Suprapubic skin (tissue), 4 donors: ENCODE measurements around the gene GALNT2. TPM values are rescaled to one million over a fixed set of nuclear protein-coding genes. Genes with fewer than 3 reads are reported as not detected.

Experiments
- DNase-seq, 2 donors: peaks; one replicate each; pipeline ENCODE4 v3.0.0-alpha.2; 2019; ENCODE audit warnings: low spot score in 2 of 2
- H3K27ac ChIP-seq: fragments of 200-600 bp; sonication (generic); one replicate; pipeline ENCODE4 v1.5.1; 2019
- H3K27me3 ChIP-seq: fragments of 200-600 bp; sonication (generic); one replicate; pipeline ENCODE4 v1.5.1; 2019
- H3K36me3 ChIP-seq: fragments of 200-600 bp; sonication (generic); one replicate; pipeline ENCODE4 v1.5.1; 2019
- H3K4me1 ChIP-seq: fragments of 200-600 bp; sonication (generic); one replicate; pipeline ENCODE4 v1.5.1; 2019
- H3K4me3 ChIP-seq: fragments of 200-600 bp; sonication (generic); one replicate; pipeline ENCODE4 v1.5.1; 2019; ENCODE audit warnings: mild to moderate bottlenecking
- H3K9me3 ChIP-seq: fragments of 200-600 bp; sonication (generic); one replicate; pipeline ENCODE4 v1.5.1; 2019
- EP300 ChIP-seq: sonication (generic); formaldehyde crosslinking; IDR thresholded peaks from one replicate; pipeline ENCODE4 v1.6.1; 2017; ENCODE audit warnings: antibody characterized with exemption
- POLR2A ChIP-seq, 2 donors: fragments of 450-650 bp; IDR thresholded peaks; one replicate each; pipeline ENCODE4 v1.6.1; 2017; ENCODE audit warnings: antibody characterized with exemption in 2 of 2, mild to moderate bottlenecking in 2 of 2, moderate library complexity in 2 of 2
- POLR2AphosphoS5 ChIP-seq, 3 donors: sonication (generic); formaldehyde crosslinking; IDR thresholded peaks; one replicate each; pipeline ENCODE4 v1.6.1; 2017; ENCODE audit warnings: antibody characterized with exemption in 3 of 3
- WGBS: methylation state at CpG from one replicate; pipeline ENCODE4 v1.1.5; 2018; 5-methylcytosine and 5-hydroxymethylcytosine counted together
- total RNA-seq, 4 donors: library from RNA; depleted of rRNA; stranded (reverse); fragments of >200 nt; gene quantifications; one replicate each; pipeline ENCODE4 v1.1.0, GENCODE V29; 2016
- TF ChIP-seq, protein P1 (sequence below), 2 donors: fragments of 200-600 bp in 1 of 2; fragments of 450-650 bp in 1 of 2; sonication (generic) in 1 of 2; IDR thresholded peaks; one replicate each; pipeline ENCODE4 v1.5.1; 2016 to 2019; ENCODE audit warnings: antibody characterized with exemption in 2 of 2, mild to moderate bottlenecking in 1 of 2, moderate library complexity in 1 of 2

GALNT2 gene
- total RNA-seq, 4 donors from 2014 or later = 24.1 to 40.2 (median 36.4) TPM

DNA sequence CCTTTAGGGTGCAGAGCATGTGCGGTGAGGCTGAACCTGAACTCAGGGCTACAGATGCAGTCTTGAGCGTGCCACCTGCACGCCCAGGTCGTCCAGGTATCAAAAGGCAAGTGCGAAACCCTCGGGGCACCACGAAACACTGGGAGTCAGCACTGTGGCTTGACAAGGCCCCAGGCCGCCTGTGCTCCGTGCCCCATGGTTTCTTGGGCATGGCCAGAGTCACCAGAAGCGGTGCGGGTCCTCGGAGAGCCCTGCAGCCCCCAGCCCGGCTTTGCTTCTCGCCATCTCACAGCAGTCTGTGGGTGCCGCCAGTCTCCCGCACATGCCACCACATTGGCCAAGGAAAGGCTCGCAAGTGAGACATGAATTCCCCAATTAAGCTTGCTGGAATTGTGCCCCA, 241.8 kb downstream of the GALNT2 start:
- no peaks in the 10 kb centered on the region for H3K9me3 ChIP-seq
- peak in 1 of 2 donors; percentile 48 for DNase-seq
- no peak overlapping the region for H3K4me3 ChIP-seq
- TF ChIP-seq, protein P1, sequence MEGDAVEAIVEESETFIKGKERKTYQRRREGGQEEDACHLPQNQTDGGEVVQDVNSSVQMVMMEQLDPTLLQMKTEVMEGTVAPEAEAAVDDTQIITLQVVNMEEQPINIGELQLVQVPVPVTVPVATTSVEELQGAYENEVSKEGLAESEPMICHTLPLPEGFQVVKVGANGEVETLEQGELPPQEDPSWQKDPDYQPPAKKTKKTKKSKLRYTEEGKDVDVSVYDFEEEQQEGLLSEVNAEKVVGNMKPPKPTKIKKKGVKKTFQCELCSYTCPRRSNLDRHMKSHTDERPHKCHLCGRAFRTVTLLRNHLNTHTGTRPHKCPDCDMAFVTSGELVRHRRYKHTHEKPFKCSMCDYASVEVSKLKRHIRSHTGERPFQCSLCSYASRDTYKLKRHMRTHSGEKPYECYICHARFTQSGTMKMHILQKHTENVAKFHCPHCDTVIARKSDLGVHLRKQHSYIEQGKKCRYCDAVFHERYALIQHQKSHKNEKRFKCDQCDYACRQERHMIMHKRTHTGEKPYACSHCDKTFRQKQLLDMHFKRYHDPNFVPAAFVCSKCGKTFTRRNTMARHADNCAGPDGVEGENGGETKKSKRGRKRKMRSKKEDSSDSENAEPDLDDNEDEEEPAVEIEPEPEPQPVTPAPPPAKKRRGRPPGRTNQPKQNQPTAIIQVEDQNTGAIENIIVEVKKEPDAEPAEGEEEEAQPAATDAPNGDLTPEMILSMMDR (IDR thresholded peaks at IDR 0.05) = no peak
- no peak for TF ChIP-seq EP300
- no peak for TF ChIP-seq POLR2A (IDR thresholded peaks at IDR 0.05)
- no peak for TF ChIP-seq POLR2AphosphoS5 (IDR thresholded peaks at IDR 0.05)
- no peaks in the 10 kb centered on the region for H3K27me3 ChIP-seq
- no peaks in the 10 kb centered on the region for H3K36me3 ChIP-seq
- no peak overlapping the region for H3K27ac ChIP-seq
- 90% methylated on average over 13 of the region's 17 CpGs for WGBS
- H3K4me1 ChIP-seq = peaks cover 3% of the 10 kb centered on the region

DNA sequence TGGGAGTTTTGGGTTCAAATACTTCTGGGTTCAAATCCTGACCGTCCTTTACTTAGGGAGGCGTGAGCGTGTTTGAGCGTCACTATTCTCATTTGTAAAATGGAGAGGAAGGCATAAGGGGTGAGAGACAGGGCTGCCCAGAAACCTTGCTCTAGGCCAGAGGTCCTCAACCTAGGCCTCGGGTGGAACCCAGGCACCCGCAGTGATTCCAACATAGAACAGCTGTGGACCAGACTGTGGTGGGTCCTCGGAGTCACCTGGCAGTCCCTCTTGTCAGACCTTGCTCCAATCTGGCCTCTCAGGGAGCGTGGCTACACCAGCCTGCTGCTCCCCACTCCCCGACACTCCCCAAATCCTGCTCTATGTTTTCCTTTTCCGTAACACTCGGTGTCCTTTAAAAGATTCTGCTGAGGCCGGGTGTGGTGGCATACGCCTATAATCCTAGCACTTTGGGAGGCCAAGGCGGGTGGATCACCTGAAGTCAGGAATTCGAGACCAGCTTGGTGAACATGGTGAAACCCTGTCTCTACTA, 242.7 kb downstream of the GALNT2 start:
- no peak overlapping the region for H3K27ac ChIP-seq
- peaks cover 3% of the 10 kb centered on the region for H3K4me1 ChIP-seq
- TF ChIP-seq POLR2AphosphoS5 (IDR thresholded peaks at IDR 0.05) (no peak), POLR2A (IDR thresholded peaks at IDR 0.05) (no peak), EP300 (no peak)
- TF ChIP-seq, protein P1 (IDR thresholded peaks at IDR 0.05) = no peak
- H3K4me3 ChIP-seq = no peak overlapping the region
- no peaks in the 10 kb centered on the region for H3K9me3 ChIP-seq
- peak in 1 of 2 donors; percentile 31 for DNase-seq
- no peaks in the 10 kb centered on the region for H3K36me3 ChIP-seq
- WGBS = 87% methylated on average over 15 of the region's 15 CpGs
- H3K27me3 ChIP-seq = no peaks in the 10 kb centered on the region

DNA sequence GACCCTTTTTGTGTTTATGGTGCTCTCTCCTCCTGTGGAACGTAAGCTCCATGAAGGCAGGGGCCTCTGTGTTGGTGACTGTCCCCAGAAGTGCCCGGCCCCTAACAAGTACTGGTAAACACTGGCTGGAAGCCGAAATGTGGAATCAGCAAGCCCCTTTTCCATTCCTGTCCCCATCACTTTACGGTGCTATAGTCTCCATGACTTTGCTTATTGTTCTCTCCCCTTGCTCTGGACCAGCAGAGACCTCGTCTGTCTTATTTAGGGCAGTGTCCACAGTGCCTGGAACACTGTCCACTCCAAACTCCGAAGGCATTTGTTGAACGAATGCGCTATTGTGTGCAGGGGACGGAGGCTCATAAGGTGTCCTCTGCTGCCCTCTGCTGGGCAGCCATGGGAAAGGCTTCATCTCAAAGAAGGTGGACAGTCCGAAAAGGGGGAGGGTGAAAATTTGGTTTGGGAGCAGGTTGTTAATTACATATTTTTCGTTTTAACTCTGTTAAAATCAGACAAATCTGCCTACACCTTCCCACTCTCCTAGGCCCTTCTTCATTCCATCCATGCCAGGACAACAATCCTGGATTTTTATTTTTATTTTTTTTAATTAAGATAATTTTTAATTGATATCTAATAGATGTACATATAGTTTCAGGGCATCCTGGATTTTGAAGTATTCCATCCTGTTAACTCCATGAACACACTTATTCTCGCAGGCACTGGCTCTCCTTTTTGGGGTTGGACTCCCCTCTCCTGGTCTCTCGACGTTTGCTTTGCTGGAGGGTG, 243.5 kb downstream of the GALNT2 start:
- peaks cover 3% of the 10 kb centered on the region for H3K4me1 ChIP-seq
- peak in 1 of 2 donors; percentile 73 for DNase-seq
- no peaks in the 10 kb centered on the region for H3K27me3 ChIP-seq
- H3K36me3 ChIP-seq = no peaks in the 10 kb centered on the region
- no peaks in the 10 kb centered on the region for H3K9me3 ChIP-seq
- H3K27ac ChIP-seq = no peak overlapping the region
- no peak overlapping the region for H3K4me3 ChIP-seq
- WGBS = 32% methylated on average over 14 of the region's 14 CpGs
- TF ChIP-seq, protein P1 (IDR thresholded peaks at IDR 0.05) = peak; percentile 83 to 88
- TF ChIP-seq POLR2A (IDR thresholded peaks at IDR 0.05) (no peak), POLR2AphosphoS5 (IDR thresholded peaks at IDR 0.05) (no peak)

DNA sequence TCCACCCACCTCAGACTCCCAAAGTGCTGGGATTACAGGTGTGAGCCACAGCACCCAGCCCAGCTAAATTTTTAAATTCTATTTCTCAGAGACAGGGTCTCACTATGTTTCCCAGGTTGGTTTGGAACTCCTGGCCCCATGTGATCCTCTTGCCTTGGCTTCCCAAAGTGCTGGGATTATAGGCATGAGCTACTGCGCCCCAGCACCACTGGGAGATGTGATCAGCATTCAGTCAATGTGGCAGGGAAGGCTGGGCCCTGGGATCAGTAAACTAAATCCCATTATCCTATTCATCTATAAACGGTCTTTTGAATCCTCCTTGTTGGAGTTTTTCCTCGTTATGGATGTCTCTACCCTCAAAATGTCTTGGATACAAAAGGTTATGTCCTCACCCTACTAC, 245.6 kb downstream of the GALNT2 start:
- H3K36me3 ChIP-seq = no peaks in the 10 kb centered on the region
- 58% methylated on average over 3 of the region's 3 CpGs for WGBS
- no peak for TF ChIP-seq POLR2A (IDR thresholded peaks at IDR 0.05)
- TF ChIP-seq, protein P1 (IDR thresholded peaks at IDR 0.05) = no peak
- TF ChIP-seq POLR2AphosphoS5 (IDR thresholded peaks at IDR 0.05) = no peak
- no peak for TF ChIP-seq EP300
- no peak overlapping the region for H3K4me3 ChIP-seq
- H3K9me3 ChIP-seq = no peaks in the 10 kb centered on the region
- peaks cover 3% of the 10 kb centered on the region for H3K4me1 ChIP-seq
- peak in 1 of 2 donors; percentile 4 for DNase-seq
- no peak overlapping the region for H3K27ac ChIP-seq
- peaks cover 4% of the 10 kb centered on the region for H3K27me3 ChIP-seq

DNA sequence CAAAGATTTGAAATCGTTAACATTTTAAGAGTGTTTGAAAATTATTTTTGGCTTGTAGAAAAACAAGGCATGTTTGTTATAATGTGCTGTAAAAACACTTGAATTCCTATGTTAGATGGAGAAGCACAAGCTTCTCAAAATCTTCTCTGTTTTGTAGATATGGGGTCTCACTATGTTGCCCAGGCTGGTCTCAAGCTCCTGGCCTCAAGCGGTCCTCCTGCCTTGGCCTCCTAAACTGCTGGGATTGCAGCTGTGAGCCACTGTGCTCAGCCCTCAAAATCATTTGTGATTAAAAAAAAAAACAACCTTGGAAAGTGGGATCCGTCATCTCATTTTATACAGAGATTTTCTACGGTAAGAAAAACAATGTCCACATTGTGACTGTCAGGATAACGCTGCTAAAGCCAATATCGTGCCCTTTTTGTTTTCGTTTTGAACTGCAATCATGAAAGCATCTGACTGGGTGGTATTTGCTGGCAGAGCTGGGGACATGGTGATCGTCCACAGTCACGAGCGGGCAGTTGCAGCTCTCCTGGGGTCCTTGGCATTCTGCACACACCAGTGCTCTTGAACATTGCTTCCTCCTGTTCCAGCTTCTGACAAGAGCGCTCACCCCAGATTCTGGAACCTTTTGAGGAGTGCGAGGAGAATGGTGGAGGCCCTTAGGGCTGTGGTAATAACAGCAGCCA, 246.6 kb downstream of the GALNT2 start:
- 74% methylated on average over 12 of the region's 12 CpGs for WGBS
- no peak overlapping the region for H3K27ac ChIP-seq
- no peak for DNase-seq
- no peaks in the 10 kb centered on the region for H3K36me3 ChIP-seq
- TF ChIP-seq, protein P1 (IDR thresholded peaks at IDR 0.05) = no peak
- TF ChIP-seq POLR2AphosphoS5 (IDR thresholded peaks at IDR 0.05) (no peak), POLR2A (IDR thresholded peaks at IDR 0.05) (no peak), EP300 (no peak)
- peaks cover 7% of the 10 kb centered on the region for H3K27me3 ChIP-seq
- H3K4me3 ChIP-seq = no peak overlapping the region
- H3K4me1 ChIP-seq = peaks cover 3% of the 10 kb centered on the region
- H3K9me3 ChIP-seq = no peaks in the 10 kb centered on the region
